WTC11 (cell line): ENCODE results near the gene DSE. TPM values are rescaled to one million over a fixed set of nuclear protein-coding genes. Genes with fewer than 3 reads are reported as not detected.

Experiments
- ATAC-seq: fragments of 200-7000 bp; cut with Tn5 transposase; 2 replicates; pipeline ENCODE4 v1.10.0; 2021; ENCODE audit warnings: mild to moderate bottlenecking, moderate library complexity
- CTCF ChIA-PET: fragments of 300-600 bp; sonication (Branson Sonifier 250); formaldehyde crosslinking; loops from one replicate; lab custom pipeline; 2021; ENCODE audit warnings: antibody characterized with exemption; lab: Charles Lee
- POLR2A ChIA-PET: fragments of 350-600 bp; sonication (Branson Sonifier 250); formaldehyde crosslinking; loops from one replicate; lab custom pipeline; 2021; ENCODE audit warnings: antibody characterized with exemption; lab: Charles Lee
- DNase-seq: peaks from one replicate; pipeline ENCODE4 v3.0.0; 2021; ENCODE audit warnings: low spot score
- H3K27ac Mint-ChIP-seq: 2 replicates; pipeline ENCODE4 v1.8.0; 2021; ENCODE audit warnings: mixed read lengths
- H3K27me3 Mint-ChIP-seq: 2 replicates; pipeline ENCODE4 v1.8.0; 2021; ENCODE audit warnings: low read depth, mild to moderate bottlenecking, moderate library complexity, mixed read lengths
- H3K36me3 Mint-ChIP-seq: 2 replicates; pipeline ENCODE4 v1.8.0; 2021; ENCODE audit warnings: mixed read lengths
- H3K4me1 Mint-ChIP-seq: 2 replicates; pipeline ENCODE4 v1.8.0; 2022; ENCODE audit warnings: mixed read lengths
- H3K4me3 Mint-ChIP-seq: 2 replicates; pipeline ENCODE4 v1.8.0; 2021; ENCODE audit warnings: mild to moderate bottlenecking, moderate library complexity, mixed read lengths
- H3K9me3 Mint-ChIP-seq: 2 replicates; pipeline ENCODE4 v1.8.0; 2021; ENCODE audit warnings: mixed read lengths
- CREM ChIP-seq: sonication (generic); formaldehyde crosslinking; IDR thresholded peaks from 2 replicates; pipeline ENCODE4 v1.8.1; 2022; ENCODE audit warnings: mild to moderate bottlenecking, missing genetic modification reagents, moderate library complexity
- EMX1 ChIP-seq: fragments of 250-450 bp; sonication (Bioruptor Pico); IDR thresholded peaks from 2 replicates; pipeline ENCODE4 v1.8.0; 2021; ENCODE audit warnings: mild to moderate bottlenecking
- NFE2L1 ChIP-seq: sonication (generic); formaldehyde crosslinking; IDR thresholded peaks from 2 replicates; pipeline ENCODE4 v1.8.1; 2023; ENCODE audit warnings: missing genetic modification reagents
- NR2C2 ChIP-seq: sonication (generic); formaldehyde crosslinking; IDR thresholded peaks from 2 replicates; pipeline ENCODE4 v1.8.0; 2022; ENCODE audit warnings: mild to moderate bottlenecking, missing genetic modification reagents
- OVOL2 ChIP-seq: fragments of 250-450 bp; sonication (Bioruptor Pico); IDR thresholded peaks from 2 replicates; pipeline ENCODE4 v1.9.0; 2021; ENCODE audit warnings: mild to moderate bottlenecking, borderline replicate concordance
- PRRX2 ChIP-seq: fragments of 250-450 bp; sonication (Bioruptor Pico); IDR thresholded peaks from 2 replicates; pipeline ENCODE4 v1.8.0; 2021; ENCODE audit warnings: mild to moderate bottlenecking
- RELA ChIP-seq: sonication (generic); formaldehyde crosslinking; IDR thresholded peaks from 2 replicates; pipeline ENCODE4 v1.8.1; 2022; ENCODE audit warnings: missing genetic modification reagents, mild to moderate bottlenecking, borderline replicate concordance
- SMAD3 ChIP-seq: sonication (generic); formaldehyde crosslinking; IDR thresholded peaks from 2 replicates; pipeline ENCODE4 v1.8.0; 2022; ENCODE audit warnings: missing genetic modification reagents, mild to moderate bottlenecking, borderline replicate concordance
- TEAD4 ChIP-seq: sonication (generic); formaldehyde crosslinking; IDR thresholded peaks from 2 replicates; pipeline ENCODE4 v1.8.0; 2022; ENCODE audit warnings: mild to moderate bottlenecking, missing genetic modification reagents
- TP53 ChIP-seq: sonication (generic); formaldehyde crosslinking; IDR thresholded peaks from 2 replicates; pipeline ENCODE4 v1.8.1; 2023; ENCODE audit warnings: mild to moderate bottlenecking, missing genetic modification reagents
- ZBTB21 ChIP-seq: sonication (generic); formaldehyde crosslinking; IDR thresholded peaks from 2 replicates; pipeline ENCODE4 v1.8.1; 2023; ENCODE audit warnings: mild to moderate bottlenecking, missing genetic modification reagents, borderline replicate concordance
- ZNF121 ChIP-seq: sonication (generic); formaldehyde crosslinking; IDR thresholded peaks from 2 replicates; pipeline ENCODE4 v1.8.0; 2023; ENCODE audit warnings: missing genetic modification reagents
- ZNF232 ChIP-seq: sonication (generic); formaldehyde crosslinking; IDR thresholded peaks from 2 replicates; pipeline ENCODE4 v1.8.0; 2022; ENCODE audit warnings: mild to moderate bottlenecking, missing genetic modification reagents
- total RNA-seq: library from RNA; stranded (reverse); gene quantifications from 3 replicates; pipeline ENCODE4 v1.2.3, GENCODE V29; 2021
- TF ChIP-seq, protein P1 (sequence below): sonication (generic); formaldehyde crosslinking; IDR thresholded peaks from 2 replicates; pipeline ENCODE4 v1.8.1; 2022; ENCODE audit warnings: missing genetic modification reagents, borderline replicate concordance
- TF ChIP-seq, protein P2 (sequence below): sonication (generic); formaldehyde crosslinking; IDR thresholded peaks from 2 replicates; pipeline ENCODE4 v1.8.0; 2023; ENCODE audit warnings: mild to moderate bottlenecking, missing genetic modification reagents
- TF ChIP-seq, protein P3 (sequence below): sonication (generic); formaldehyde crosslinking; IDR thresholded peaks from 2 replicates; pipeline ENCODE4 v1.8.1; 2023; ENCODE audit warnings: mild to moderate bottlenecking, missing genetic modification reagents, borderline replicate concordance

Gene DSE
- total RNA-seq, 1 experiment from 2014 or later, result 78.3 TPM

DNA sequence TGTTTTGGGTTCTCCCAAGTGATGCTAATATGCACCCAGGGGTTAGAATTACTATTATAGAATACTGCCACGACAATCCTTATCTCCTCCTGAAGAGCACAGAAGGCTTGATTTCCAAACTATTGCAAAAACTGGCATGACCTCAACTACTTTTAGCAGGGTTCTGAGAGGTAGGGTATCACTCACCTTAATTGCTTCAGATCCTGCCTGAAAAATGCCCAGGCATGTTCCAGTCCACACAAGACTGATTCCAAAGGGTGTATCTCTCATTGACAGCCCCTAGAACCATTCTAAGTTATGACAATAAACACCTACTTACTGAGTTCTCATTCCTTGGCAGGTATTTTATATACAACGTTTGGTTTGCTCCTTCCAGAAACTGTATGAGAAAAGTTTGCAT is 5.0 kb upstream of the DSE start:
- H3K4me3 Mint-ChIP-seq, result no peak overlapping the region
- H3K27ac Mint-ChIP-seq, result no peak overlapping the region
- DNase-seq, result no peak
- no peak for ATAC-seq
- H3K4me1 Mint-ChIP-seq, result peaks cover 29% of the 10 kb centered on the region
- ChIA-PET CTCF (no interaction called here), POLR2A (no interaction called here)
- TF ChIP-seq NR2C2 (CRISPR knock-in tag) (no peak), SMAD3 (CRISPR knock-in tag) (no peak), CREM (CRISPR knock-in tag) (no peak), ZNF232 (no peak), TP53 (CRISPR knock-in tag) (no peak)
- TF ChIP-seq, protein P1, sequence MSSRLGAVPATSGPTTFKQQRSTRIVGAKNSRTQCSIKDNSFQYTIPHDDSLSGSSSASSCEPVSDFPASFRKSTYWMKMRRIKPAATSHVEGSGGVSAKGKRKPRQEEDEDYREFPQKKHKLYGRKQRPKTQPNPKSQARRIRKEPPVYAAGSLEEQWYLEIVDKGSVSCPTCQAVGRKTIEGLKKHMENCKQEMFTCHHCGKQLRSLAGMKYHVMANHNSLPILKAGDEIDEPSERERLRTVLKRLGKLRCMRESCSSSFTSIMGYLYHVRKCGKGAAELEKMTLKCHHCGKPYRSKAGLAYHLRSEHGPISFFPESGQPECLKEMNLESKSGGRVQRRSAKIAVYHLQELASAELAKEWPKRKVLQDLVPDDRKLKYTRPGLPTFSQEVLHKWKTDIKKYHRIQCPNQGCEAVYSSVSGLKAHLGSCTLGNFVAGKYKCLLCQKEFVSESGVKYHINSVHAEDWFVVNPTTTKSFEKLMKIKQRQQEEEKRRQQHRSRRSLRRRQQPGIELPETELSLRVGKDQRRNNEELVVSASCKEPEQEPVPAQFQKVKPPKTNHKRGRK (CRISPR knock-in tag), result no peak
- TF ChIP-seq, protein P2, sequence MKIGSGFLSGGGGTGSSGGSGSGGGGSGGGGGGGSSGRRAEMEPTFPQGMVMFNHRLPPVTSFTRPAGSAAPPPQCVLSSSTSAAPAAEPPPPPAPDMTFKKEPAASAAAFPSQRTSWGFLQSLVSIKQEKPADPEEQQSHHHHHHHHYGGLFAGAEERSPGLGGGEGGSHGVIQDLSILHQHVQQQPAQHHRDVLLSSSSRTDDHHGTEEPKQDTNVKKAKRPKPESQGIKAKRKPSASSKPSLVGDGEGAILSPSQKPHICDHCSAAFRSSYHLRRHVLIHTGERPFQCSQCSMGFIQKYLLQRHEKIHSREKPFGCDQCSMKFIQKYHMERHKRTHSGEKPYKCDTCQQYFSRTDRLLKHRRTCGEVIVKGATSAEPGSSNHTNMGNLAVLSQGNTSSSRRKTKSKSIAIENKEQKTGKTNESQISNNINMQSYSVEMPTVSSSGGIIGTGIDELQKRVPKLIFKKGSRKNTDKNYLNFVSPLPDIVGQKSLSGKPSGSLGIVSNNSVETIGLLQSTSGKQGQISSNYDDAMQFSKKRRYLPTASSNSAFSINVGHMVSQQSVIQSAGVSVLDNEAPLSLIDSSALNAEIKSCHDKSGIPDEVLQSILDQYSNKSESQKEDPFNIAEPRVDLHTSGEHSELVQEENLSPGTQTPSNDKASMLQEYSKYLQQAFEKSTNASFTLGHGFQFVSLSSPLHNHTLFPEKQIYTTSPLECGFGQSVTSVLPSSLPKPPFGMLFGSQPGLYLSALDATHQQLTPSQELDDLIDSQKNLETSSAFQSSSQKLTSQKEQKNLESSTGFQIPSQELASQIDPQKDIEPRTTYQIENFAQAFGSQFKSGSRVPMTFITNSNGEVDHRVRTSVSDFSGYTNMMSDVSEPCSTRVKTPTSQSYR, result no peak
- peaks cover 9% of the 10 kb centered on the region; the same call in 1 of the 2 replicates for H3K9me3 Mint-ChIP-seq
- no peaks in the 10 kb centered on the region for H3K27me3 Mint-ChIP-seq
- peaks cover 2% of the 10 kb centered on the region for H3K36me3 Mint-ChIP-seq

DNA sequence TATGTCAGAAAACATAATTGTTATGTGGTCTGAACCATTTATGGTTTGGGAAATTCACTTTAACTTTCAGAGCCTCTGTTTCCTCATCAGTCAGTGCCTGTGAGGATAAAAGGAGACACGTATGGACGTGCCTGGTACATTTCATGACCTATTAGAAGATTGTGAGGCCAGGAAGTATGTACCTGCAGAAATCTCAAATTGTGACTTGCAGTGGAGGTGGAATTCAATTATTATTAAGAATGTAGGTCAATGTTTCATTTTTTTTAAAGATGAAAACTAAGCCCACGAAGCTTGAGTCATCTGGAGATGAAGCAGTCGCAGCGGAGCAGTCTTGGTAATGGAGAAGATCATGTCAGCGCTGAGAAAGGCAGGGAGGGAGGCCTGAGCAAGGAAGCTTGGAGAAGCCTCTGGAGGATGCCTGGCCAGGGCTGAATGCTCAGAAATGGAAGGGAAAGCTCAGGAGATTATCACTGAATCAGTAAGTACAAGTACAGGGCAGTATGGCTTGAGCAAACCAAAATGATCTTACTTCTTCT is 3.9 kb upstream of the DSE start:
- DNase-seq (no peak), ATAC-seq (no peak)
- peaks cover 31% of the 10 kb centered on the region for H3K4me1 Mint-ChIP-seq
- peaks cover 2% of the 10 kb centered on the region for H3K36me3 Mint-ChIP-seq
- POLR2A ChIA-PET, result no interaction called here
- CTCF ChIA-PET, result interaction anchor here (1.6 to 2.6 kb wide), 2 partner anchors 79 to 98 kb away, joined by 5 to 15 read pairs; no protein-coding TSS in a partner anchor
- no peak overlapping the region for H3K4me3 Mint-ChIP-seq
- peak overlapping the region; percentile 33; the same call in 1 of the 2 replicates for H3K27ac Mint-ChIP-seq
- H3K27me3 Mint-ChIP-seq, result no peaks in the 10 kb centered on the region
- peaks cover 3% of the 10 kb centered on the region; the same call in 1 of the 2 replicates for H3K9me3 Mint-ChIP-seq
- no peak for TF ChIP-seq EMX1 (CRISPR knock-in tag)
- no peak for TF ChIP-seq PRRX2
- no peak for TF ChIP-seq NFE2L1 (CRISPR knock-in tag)
- TF ChIP-seq TEAD4, result no peak

DNA sequence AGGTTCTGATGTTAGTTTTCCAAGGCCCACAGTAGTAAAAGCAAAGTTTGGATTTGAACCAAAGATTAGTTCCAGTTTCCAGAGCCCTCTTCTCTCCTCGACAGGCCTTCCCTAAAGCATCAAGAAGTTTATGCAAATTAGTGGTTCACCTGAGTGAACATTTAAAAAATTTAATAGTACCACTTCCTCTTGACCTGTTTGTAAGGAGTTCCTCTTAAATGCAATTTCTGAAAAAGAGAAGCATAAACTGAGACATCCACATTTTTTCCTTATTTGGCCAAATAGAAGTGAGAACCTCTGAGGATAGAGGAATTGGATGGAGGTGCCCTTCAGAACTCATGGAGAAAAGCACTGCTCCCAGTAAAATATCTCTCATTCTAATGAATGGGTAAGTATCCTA is 1.2 kb upstream of the DSE start:
- Mint-ChIP-seq H3K4me1 (peaks cover 50% of the 10 kb centered on the region), H3K27ac (peak overlapping the region; percentile 92), H3K4me3 (peak overlapping the region; percentile 84), H3K36me3 (peaks cover 7% of the 10 kb centered on the region), H3K27me3 (no peaks in the 10 kb centered on the region), H3K9me3 (peaks cover 3% of the 10 kb centered on the region; the same call in 1 of the 2 replicates)
- no peak for ATAC-seq
- CTCF ChIA-PET, result no interaction called here
- POLR2A ChIA-PET, result no interaction called here
- TF ChIP-seq OVOL2 (CRISPR knock-in tag) (no peak), ZBTB21 (CRISPR knock-in tag) (no peak), RELA (CRISPR knock-in tag) (no peak), ZNF121 (CRISPR knock-in tag) (no peak)
- TF ChIP-seq, protein P3, sequence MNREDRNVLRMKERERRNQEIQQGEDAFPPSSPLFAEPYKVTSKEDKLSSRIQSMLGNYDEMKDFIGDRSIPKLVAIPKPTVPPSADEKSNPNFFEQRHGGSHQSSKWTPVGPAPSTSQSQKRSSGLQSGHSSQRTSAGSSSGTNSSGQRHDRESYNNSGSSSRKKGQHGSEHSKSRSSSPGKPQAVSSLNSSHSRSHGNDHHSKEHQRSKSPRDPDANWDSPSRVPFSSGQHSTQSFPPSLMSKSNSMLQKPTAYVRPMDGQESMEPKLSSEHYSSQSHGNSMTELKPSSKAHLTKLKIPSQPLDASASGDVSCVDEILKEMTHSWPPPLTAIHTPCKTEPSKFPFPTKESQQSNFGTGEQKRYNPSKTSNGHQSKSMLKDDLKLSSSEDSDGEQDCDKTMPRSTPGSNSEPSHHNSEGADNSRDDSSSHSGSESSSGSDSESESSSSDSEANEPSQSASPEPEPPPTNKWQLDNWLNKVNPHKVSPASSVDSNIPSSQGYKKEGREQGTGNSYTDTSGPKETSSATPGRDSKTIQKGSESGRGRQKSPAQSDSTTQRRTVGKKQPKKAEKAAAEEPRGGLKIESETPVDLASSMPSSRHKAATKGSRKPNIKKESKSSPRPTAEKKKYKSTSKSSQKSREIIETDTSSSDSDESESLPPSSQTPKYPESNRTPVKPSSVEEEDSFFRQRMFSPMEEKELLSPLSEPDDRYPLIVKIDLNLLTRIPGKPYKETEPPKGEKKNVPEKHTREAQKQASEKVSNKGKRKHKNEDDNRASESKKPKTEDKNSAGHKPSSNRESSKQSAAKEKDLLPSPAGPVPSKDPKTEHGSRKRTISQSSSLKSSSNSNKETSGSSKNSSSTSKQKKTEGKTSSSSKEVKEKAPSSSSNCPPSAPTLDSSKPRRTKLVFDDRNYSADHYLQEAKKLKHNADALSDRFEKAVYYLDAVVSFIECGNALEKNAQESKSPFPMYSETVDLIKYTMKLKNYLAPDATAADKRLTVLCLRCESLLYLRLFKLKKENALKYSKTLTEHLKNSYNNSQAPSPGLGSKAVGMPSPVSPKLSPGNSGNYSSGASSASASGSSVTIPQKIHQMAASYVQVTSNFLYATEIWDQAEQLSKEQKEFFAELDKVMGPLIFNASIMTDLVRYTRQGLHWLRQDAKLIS (CRISPR knock-in tag), result no peak
- TF ChIP-seq, all 79 proteins: peak for 0
- DNase-seq, result no peak
